Measurements from ENCODE around the gene PRKCE. TPM values are rescaled to one million over a fixed set of nuclear protein-coding genes. Genes with fewer than 3 reads are reported as not detected.

The PRKCE gene
- total and polyA plus RNA-seq, 3 donors from 2014 or later = 27.4 to 35.8 (median 33.1) TPM

- no peak overlapping the region for H3K27ac ChIP-seq
- no peaks in the 10 kb centered on the region for H3K36me3 ChIP-seq (ENCODE audit: low read depth, missing control alignments)
- peaks cover 11% of the 10 kb centered on the region for H3K4me1 ChIP-seq
- H3K4me3 ChIP-seq = no peak overlapping the region
- intact Hi-C loops (cut with DNase I; ENCODE audit: low total_unique reads) = no loop called here
- H3K27me3 ChIP-seq = no peaks in the 10 kb centered on the region
- 94 to 96% methylated on average over 9 to 10 of the region's 10 CpGs for WGBS, 2 donors
- no peak for TF ChIP-seq POLR2A (IDR thresholded peaks at IDR 0.05)
- TF ChIP-seq CTCF (IDR thresholded peaks at IDR 0.05) = no peak
- DNase-seq = no peak
- no peaks in the 10 kb centered on the region for H3K9me3 ChIP-seq
These were observed 134.8 kb downstream of the PRKCE start for GRCh38 chr2:45786030-45786835.

DNA sequence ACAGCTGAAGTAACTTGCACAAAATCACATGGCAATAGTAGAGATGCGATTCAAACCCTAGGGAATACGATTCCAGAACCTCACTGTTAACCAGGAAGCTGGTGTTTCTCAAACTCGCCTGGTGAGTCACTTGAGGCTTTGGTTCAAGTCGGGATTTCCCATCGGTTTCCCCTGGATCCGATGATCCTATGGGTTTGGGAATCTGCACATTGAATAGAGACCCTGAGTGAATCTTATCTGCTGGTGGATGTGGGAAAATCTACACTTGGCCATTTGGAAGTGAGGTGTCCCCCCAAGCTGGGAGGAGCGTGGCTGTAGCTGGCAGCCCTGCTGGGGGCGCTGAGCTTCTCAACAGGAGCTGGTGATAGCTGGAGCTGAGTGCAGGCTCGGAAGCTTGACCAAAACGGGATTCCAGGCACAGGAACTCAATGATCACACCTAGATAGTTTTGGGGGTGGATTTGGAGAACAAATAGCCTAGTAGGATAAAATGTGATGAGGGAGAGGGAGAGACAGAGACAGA is 135.4 kb downstream of the PRKCE start:
- no peaks in the 10 kb centered on the region for H3K9me3 ChIP-seq
- intact Hi-C loops (cut with DNase I; ENCODE audit: low total_unique reads) = no loop called here
- no peak overlapping the region for H3K4me3 ChIP-seq
- H3K27ac ChIP-seq = no peak overlapping the region
- DNase-seq = no peak
- H3K4me1 ChIP-seq = peaks cover 11% of the 10 kb centered on the region
- TF ChIP-seq CTCF (IDR thresholded peaks at IDR 0.05) = no peak
- no peak for TF ChIP-seq POLR2A (IDR thresholded peaks at IDR 0.05)
- 95 to 96% methylated on average over 10 of the region's 10 CpGs for WGBS, 2 donors
- no peaks in the 10 kb centered on the region for H3K36me3 ChIP-seq (ENCODE audit: low read depth, missing control alignments)
- no peaks in the 10 kb centered on the region for H3K27me3 ChIP-seq

- no peak for TF ChIP-seq POLR2A (IDR thresholded peaks at IDR 0.05)
- no peak for TF ChIP-seq CTCF (IDR thresholded peaks at IDR 0.05)
- intact Hi-C loops (cut with DNase I; ENCODE audit: low total_unique reads) = no loop called here
These were observed 136.9 kb downstream of the PRKCE start for GRCh38 chr2:45788401-45788800.

DNA sequence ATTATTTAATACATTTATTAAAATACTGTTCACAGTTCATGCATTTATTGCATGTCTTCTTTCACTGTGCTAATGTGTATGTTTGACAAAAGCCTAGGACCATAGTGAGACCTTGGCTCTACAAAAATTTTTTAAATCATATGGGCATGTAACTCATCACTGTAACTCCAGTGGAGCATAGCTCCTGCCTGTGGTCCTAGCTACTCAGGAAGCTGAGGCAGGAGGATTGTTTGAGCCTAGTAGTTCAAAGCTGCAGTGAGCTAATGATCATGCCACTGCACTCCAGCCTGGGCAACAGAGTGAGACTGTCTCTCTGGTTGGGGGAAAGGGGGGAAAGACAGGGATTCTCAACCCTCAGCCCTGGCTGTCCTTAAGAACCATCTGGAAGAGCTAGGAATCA is 137.8 kb downstream of the PRKCE start:
- Histone ChIP-seq H3K27me3 (no peaks in the 10 kb centered on the region), H3K27ac (no peak overlapping the region), H3K4me3 (no peak overlapping the region), H3K36me3 (ENCODE audit: low read depth, missing control alignments) (no peaks in the 10 kb centered on the region), H3K9me3 (no peaks in the 10 kb centered on the region), H3K4me1 (peaks cover 14% of the 10 kb centered on the region)
- intact Hi-C loops (cut with DNase I; ENCODE audit: low total_unique reads) = no loop called here
- no peak for DNase-seq
- TF ChIP-seq POLR2A (IDR thresholded peaks at IDR 0.05) (no peak), CTCF (IDR thresholded peaks at IDR 0.05) (no peak)

More at GRCh38 chr2:45788401-45788800, 136.9 kb downstream of the PRKCE start:
- H3K36me3 ChIP-seq (ENCODE audit: low read depth, missing control alignments) = no peaks in the 10 kb centered on the region
- no peaks in the 10 kb centered on the region for H3K9me3 ChIP-seq
- H3K27ac ChIP-seq = no peak overlapping the region
- no peak overlapping the region for H3K4me3 ChIP-seq
- WGBS, 2 donors = 82 to 95% methylated on average over 3 of the region's 3 CpGs
- no peak for DNase-seq
- H3K4me1 ChIP-seq = peaks cover 11% of the 10 kb centered on the region
- H3K27me3 ChIP-seq = no peaks in the 10 kb centered on the region
